ENCODE data around the gene LGALS7. TPM values are rescaled to one million over a fixed set of nuclear protein-coding genes. Genes with fewer than 3 reads are reported as not detected.

Gene LGALS7
- total and polyA plus RNA-seq, 12 donors = not detected

- Histone ChIP-seq H3K4me1 (replicated peaks in 1 of 2) (peaks cover 15 to 33% of the 10 kb centered on the region in 2 donors), H3K27me3 (no peaks in the 10 kb centered on the region), H3K27ac (peak overlapping the region in 2 of 5 donors; percentile 21 to 66), H3K9me3 (replicated peaks in 1 of 3) (no peaks in the 10 kb centered on the region), H3K36me3 (replicated peaks in 1 of 2) (peaks cover 0 to 96% of the 10 kb centered on the region in 2 donors), H3K4me3 (no peak overlapping the region)
- TF ChIP-seq, protein P1, sequence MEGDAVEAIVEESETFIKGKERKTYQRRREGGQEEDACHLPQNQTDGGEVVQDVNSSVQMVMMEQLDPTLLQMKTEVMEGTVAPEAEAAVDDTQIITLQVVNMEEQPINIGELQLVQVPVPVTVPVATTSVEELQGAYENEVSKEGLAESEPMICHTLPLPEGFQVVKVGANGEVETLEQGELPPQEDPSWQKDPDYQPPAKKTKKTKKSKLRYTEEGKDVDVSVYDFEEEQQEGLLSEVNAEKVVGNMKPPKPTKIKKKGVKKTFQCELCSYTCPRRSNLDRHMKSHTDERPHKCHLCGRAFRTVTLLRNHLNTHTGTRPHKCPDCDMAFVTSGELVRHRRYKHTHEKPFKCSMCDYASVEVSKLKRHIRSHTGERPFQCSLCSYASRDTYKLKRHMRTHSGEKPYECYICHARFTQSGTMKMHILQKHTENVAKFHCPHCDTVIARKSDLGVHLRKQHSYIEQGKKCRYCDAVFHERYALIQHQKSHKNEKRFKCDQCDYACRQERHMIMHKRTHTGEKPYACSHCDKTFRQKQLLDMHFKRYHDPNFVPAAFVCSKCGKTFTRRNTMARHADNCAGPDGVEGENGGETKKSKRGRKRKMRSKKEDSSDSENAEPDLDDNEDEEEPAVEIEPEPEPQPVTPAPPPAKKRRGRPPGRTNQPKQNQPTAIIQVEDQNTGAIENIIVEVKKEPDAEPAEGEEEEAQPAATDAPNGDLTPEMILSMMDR (IDR thresholded peaks at IDR 0.05) = no peak
- no peak for TF ChIP-seq POLR2A (IDR thresholded peaks at IDR 0.05)
- WGBS, 4 donors = 83 to 92% (median 90%) methylated on average over 11 to 42 of the region's 42 CpGs
- intact Hi-C loops (cut with DNase I) = no loop called here
- peak in 1 of 7 donors; percentile 33 for DNase-seq
Observed at GRCh38 chr19:38723990-38724854, 49.1 kb downstream of the LGALS7 start.

DNA sequence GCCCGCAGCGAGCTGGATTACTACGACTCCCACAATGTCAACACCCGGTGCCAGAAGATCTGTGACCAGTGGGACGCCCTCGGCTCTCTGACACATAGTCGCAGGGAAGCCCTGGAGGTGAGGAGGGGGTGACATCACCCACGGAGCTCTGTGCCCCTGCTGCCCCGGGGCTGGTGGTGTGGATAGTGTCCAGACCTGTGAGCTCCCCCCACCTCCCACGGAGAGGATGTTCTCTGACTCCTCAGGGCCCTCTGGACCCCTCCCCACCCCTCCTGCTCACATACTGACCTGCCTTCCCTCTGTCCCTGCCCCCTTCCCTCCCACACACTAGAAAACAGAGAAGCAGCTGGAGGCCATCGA lies 49.7 kb downstream of the LGALS7 start:
- 46 to 66% (median 52%) methylated on average over 2 to 11 of the region's 11 CpGs for WGBS, 4 donors
- H3K4me3 ChIP-seq = no peak overlapping the region
- H3K27me3 ChIP-seq = no peaks in the 10 kb centered on the region
- no peak for TF ChIP-seq POLR2A (IDR thresholded peaks at IDR 0.05)
- TF ChIP-seq, protein P1 (IDR thresholded peaks at IDR 0.05) = no peak
- peak in 1 of 7 donors; percentile 35 for DNase-seq
- peaks cover 0 to 96% of the 10 kb centered on the region in 2 donors for H3K36me3 ChIP-seq (replicated peaks in 1 of 2)
- peaks cover 14 to 28% of the 10 kb centered on the region in 2 donors for H3K4me1 ChIP-seq (replicated peaks in 1 of 2)
- peak overlapping the region in 2 of 5 donors; percentile 66 to 69 for H3K27ac ChIP-seq
- intact Hi-C loops (cut with DNase I) = no loop called here
- H3K9me3 ChIP-seq (replicated peaks in 1 of 3) = no peaks in the 10 kb centered on the region

- Histone ChIP-seq H3K4me1 (replicated peaks in 1 of 2) (peaks cover 9 to 26% of the 10 kb centered on the region in 2 donors), H3K36me3 (replicated peaks in 1 of 2) (peaks cover 0 to 100% of the 10 kb centered on the region in 2 donors), H3K4me3 (no peak overlapping the region), H3K27me3 (no peaks in the 10 kb centered on the region), H3K9me3 (replicated peaks in 1 of 3) (no peaks in the 10 kb centered on the region), H3K27ac (peak overlapping the region in 3 of 5 donors; percentile 57 to 69 (median 66))
- intact Hi-C loops (cut with DNase I) = no loop called here
- 74 to 89% (median 79%) methylated on average over 5 to 10 of the region's 10 CpGs for WGBS, 4 donors
- peak in 1 of 7 donors; percentile 20 for DNase-seq
- TF ChIP-seq, protein P1 (IDR thresholded peaks at IDR 0.05) = no peak
Observed at GRCh38 chr19:38722947-38723605, 50.2 kb downstream of the LGALS7 start.

- 59 to 72% (median 67%) methylated on average over 5 to 17 of the region's 17 CpGs for WGBS, 4 donors
- Histone ChIP-seq H3K27me3 (no peaks in the 10 kb centered on the region), H3K9me3 (replicated peaks in 1 of 3) (no peaks in the 10 kb centered on the region), H3K4me1 (replicated peaks in 1 of 2) (peaks cover 0 to 17% of the 10 kb centered on the region in 2 donors), H3K36me3 (replicated peaks in 1 of 2) (peaks cover 0 to 100% of the 10 kb centered on the region in 2 donors), H3K27ac (peak overlapping the region in 3 of 5 donors; percentile 19 to 69 (median 66)), H3K4me3 (no peak overlapping the region)
- intact Hi-C loops (cut with DNase I) = no loop called here
- no peak for DNase-seq
- no peak for TF ChIP-seq POLR2A (IDR thresholded peaks at IDR 0.05)
- TF ChIP-seq, protein P1 (IDR thresholded peaks at IDR 0.05) = no peak
Observed at GRCh38 chr19:38721979-38722773, 51.1 kb downstream of the LGALS7 start.

Data from adrenal gland (tissue), 12 donors.